Fibroblast of skin of left biceps (primary cell): ENCODE data around the gene ZNF732.
"Not testable (repeated sequence)": the region's sequence is repeated elsewhere in the genome, so short reads cannot be mapped to it uniquely, and the experiment has no call there.

Experiments
- DNase-seq, 2 experiments: peaks; one replicate each; pipeline ENCODE4 v3.0.0-alpha.2; 2013; ENCODE audit warnings: low read depth in 2 of 2

The ZNF732 gene

DNA sequence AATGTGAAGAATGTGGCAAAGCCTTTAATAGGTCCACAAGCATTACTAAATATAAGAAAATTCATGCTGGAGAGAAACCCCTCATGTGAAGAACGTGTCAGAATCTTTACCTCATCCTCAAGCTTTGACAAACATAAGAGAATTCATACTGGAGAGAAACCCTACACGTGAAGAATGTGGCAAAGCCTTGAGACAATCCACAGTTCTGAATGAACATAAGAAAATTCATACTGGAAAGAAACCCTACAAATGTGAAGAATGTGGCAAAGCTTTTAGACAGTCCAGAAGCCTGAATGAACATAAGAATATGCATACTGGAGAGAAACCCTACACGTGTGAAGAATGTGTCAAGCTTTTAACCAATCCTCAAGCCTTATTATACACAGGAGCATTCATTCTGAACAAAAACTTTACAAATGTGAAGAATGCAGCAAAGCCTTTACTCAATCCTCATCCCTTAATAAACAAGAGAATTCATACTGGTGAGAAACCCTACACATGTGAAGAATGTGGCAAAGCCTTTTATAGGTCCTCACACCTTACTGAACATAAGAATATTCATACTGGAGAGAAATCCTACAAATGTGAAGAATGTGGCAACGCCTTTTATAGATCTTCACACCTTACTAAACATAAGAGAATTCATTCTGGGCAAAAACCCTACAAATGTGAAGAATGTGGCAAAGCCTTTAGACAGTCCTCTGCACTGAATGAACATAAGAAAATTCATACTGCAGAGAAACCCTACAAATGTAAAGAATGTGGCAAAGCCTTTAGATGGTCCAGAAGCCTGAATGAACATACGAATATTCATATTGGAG lies 51.1 kb downstream of the ZNF732 start:
- no peak for DNase-seq

DNA sequence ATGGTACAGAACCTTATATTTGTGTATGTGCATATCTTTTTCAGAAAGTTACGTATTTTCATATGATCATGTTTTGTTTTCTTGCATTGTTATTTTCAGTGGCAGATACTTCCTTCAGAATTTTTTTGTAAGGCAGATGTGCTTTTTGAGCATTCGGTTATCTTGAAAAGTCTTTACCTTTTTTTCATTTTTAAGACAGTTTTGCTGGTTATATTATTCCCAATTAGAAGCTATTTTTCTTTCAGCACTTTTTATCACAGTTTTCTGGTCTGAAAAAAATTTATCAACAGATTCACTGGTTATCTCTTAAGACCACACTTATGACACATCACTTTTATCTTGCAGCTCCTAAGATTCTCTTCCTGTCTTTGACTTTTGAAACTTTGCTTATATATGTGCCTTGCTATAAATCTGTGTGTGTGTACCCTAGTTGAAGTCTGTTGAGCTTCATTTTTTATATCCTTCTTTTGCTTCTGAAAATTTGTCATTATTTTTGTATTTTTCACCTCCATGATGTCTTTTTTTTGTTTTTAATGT lies 53.1 kb downstream of the ZNF732 start:
- DNase-seq = no peak

DNA sequence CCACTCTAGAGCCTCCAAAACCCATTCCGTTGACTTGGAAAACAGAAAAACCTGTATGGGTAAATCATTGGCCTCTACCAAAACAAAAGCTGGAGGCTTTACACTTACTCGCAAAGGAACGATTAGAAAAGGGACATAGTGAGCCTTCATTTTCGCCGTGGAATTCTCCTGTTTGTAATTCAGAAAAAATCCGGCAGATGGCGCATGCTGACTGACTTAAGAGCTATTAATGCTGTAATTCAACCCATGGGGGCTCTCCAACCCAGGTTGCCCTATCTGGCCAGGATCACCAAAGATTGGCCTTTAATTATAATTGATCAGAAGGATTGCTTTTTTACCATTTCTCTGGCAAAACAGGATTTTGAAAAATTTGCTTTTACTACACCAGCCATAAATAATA lies 60.8 kb downstream of the ZNF732 start:
- DNase-seq = no peak

DNA sequence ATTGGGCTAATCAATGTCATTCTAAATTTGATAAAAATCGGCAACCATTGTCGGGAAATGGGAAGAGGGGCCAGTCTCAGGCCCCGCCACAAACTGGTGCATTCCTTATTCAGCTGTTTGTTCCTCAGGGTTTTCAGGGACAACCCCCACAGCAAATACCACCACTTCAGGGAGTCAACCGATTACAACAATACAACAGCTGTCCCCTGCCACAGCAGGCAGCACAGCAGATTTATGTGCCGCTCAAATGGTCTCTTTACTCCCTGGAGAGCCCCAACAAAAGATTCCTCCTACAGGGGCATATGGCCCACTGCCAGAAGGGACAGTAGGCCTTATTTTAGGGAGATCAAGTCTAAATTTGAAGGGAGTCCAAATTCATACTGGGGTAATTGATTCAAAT lies 61.8 kb downstream of the ZNF732 start:
- DNase-seq = no peak

DNA sequence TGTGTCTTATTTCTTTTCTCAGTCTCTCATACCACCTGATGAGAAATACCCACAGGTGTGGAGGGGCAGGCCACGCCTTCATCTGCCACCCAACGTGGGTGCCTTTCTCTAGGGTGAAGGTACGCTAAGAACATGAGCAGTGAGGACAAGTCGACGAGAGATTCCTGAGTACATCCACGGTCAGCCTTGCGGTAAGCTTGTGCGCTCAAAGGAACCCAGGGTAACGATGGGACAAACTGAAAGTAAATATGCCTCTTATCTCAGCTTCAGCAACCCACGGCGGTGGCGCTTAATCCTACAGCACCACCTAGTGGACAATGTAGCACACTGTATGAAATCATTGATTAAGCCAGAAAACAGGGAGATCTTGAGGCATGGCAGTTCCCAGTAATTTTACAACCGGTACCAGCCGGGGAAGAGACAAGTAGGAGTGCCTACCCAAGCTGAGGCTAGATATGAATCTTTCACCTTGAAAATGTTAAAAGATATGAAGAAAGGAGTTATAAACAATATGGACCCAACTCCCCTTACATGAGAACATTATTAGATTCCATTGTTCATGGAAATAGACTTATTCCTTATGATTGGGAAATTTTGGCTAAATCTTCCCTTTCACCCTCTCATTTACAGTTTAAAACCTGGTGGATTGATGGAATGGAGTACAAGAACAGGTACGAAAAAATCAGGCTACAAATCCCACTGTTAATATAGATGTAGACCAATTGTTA lies 63.0 kb downstream of the ZNF732 start:
- DNase-seq = no peak

DNA sequence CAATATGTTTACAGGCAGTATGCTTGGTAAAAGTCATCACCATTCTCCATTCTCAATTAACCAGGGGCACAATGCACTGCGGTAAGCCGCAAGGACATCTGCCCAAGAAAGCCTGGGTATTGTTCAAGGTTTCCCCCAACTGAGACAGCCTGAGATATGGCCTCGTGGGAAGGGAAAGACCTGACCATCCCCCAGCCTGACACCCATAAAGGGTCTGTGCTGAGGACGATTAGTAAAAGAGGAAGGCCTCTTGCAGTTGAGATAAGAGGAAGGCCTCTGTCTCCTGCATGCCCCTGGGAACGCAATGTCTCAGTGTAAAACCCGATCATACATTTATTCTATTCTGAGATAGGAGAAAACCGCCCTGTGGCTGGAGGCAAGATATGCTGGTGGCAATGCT lies 63.9 kb downstream of the ZNF732 start:
- not testable (repeated sequence) for DNase-seq

DNA sequence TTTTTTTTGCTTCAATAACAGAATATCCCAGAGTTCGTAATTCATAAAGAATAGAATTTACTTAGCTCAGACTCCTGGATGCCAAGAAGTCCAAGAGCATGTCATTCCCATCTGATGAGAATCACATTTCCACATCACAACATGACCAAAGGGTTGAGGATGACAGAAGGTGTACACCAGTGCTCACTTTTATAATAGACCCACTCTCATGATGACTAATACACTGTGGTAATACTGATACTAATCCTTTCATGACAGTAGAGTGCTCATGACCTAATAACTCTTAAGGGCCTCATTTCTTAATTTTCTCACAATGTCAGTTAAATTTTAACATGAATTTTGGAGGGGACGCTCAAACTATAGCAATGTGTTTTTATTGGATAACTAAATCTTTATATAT lies 69.2 kb downstream of the ZNF732 start:
- no peak for DNase-seq

DNA sequence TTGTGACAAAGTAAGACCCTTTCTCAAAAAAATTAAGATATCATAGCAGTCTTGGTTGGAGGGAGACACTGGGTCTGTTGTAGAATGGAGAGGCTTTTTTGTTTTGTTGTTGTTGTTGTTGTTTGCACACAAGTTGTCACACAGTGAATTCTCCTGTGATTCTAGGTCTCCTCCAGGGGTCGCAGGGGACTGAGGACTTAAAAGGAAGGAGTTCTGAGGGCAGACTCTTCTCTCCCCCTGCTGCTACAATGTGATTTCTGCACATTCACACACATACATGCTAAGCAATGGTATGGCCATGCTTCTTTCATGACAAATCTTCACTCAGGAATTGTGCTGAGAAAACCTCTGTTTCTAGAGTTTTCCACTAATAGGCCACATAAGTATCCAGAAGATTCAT lies 71.1 kb downstream of the ZNF732 start:
- DNase-seq = no peak

DNA sequence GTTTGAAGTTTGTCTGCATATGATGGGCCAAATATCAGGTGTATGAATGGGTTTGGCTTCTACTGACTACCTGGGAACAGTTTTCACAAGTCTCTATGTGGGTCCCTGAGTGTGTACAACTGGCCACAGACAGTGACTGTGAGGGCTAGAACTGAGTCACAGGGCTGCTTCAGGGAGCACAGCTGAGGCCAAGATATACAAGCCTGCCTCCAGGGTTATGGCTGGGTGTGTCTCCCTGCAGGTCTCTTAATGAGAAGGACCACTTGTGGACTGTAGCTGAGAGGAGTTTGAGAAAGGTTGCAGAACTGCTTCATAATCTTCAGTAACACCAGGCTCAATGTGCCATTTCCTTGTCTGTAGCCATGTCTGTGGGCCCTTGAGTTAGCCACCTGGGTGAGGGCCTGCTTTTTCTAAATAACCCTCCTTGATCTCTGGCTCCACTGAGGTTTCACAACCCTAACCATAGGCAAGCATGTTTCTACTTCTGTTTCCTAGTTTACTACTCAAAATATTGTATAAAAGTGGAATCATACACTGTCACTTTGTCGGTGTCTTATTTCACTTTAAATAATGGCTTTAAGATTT lies 81.3 kb downstream of the ZNF732 start:
- DNase-seq = no peak
